SW480 (cell line): ENCODE results near the gene GTSE1.

Experiments
- DNase-seq: peaks from one replicate; pipeline ENCODE4 v3.0.0-alpha.2; 2016; ENCODE audit warnings: low spot score

GTSE1 gene

GRCh38 chr22:46379066-46379930, 82.6 kb downstream of the GTSE1 start:
- DNase-seq, result peak; percentile 27

GRCh38 chr22:46380069-46380468, 83.4 kb downstream of the GTSE1 start:
- no peak for DNase-seq
